SK-N-SH (cell line): ENCODE results near the gene CBFA2T2. TPM values are rescaled to one million over a fixed set of nuclear protein-coding genes. Genes with fewer than 3 reads are reported as not detected.

ENCODE experiments used
- CTCF ChIA-PET: fragments of 300-600, 350-600 bp; formaldehyde crosslinking; extraction: SDS; loops from one replicate; lab custom pipeline; 2021; lab: Yijun Ruan, JAX
- POLR2A ChIA-PET: fragments of 350-600 bp; sonication (Branson Sonifier 250); formaldehyde crosslinking; extraction: SDS; loops from one replicate; lab custom pipeline; 2020; ENCODE audit warnings: antibody characterized with exemption, inconsistent platforms; lab: Yijun Ruan, JAX
- DNase-seq: peaks from one replicate; pipeline ENCODE4 v3.0.0; 2012
- H2AFZ ChIP-seq: fragments of 200-600 bp; sonication (generic); 2 replicates; pipeline ENCODE4 v1.8.1; 2016; ENCODE audit warnings: antibody characterized with exemption, mild to moderate bottlenecking, low read depth
- H3F3A ChIP-seq: fragments of 200-600 bp; sonication (generic); replicated peaks from 2 replicates; pipeline ENCODE3; 2016; ENCODE audit warnings: antibody characterized with exemption, mild to moderate bottlenecking; ENCODE audit not compliant: insufficient read depth
- H3K27ac ChIP-seq, 2 experiments: fragments of 200-500 bp in 1 of 2; fragments of 200-600 bp in 1 of 2; sonication (Bioruptor generic) in 1 of 2; sonication (generic), shearing (Covaris generic) in 1 of 2; 2 replicates each; pipeline versions ENCODE4 v1.5.1 to v1.6.1; 2014 to 2016; ENCODE audit warnings: low read depth in 2 of 2, inconsistent platforms in 1 of 2, low read length in 1 of 2, mild to moderate bottlenecking in 1 of 2, mixed read lengths in 1 of 2
- H3K27me3 ChIP-seq: fragments of 200-600 bp; sonication (generic), shearing (Covaris generic); 2 replicates; pipeline ENCODE4 v1.6.1; 2016; ENCODE audit warnings: mixed run types; ENCODE audit not compliant: insufficient read depth
- H3K36me3 ChIP-seq, 2 experiments: fragments of 200-500 bp in 1 of 2; fragments of 200-600 bp in 1 of 2; sonication (Bioruptor generic) in 1 of 2; sonication (generic) in 1 of 2; replicated peaks in 1 of 2; 2 replicates each; pipeline versions ENCODE3 to v1.5.1; 2014 to 2016; ENCODE audit warnings: low read length in 1 of 2, mild to moderate bottlenecking in 1 of 2; ENCODE audit not compliant: insufficient read depth in 2 of 2, control insufficient read depth in 1 of 2
- H3K4me1 ChIP-seq, 2 experiments: fragments of 200-500 bp in 1 of 2; fragments of 200-600 bp in 1 of 2; sonication (Bioruptor generic) in 1 of 2; sonication (generic), shearing (Covaris generic) in 1 of 2; 2 replicates each; pipeline versions ENCODE4 v1.5.1 to v1.6.1; 2014 to 2016; ENCODE audit warnings: low read depth in 1 of 2, low read length in 1 of 2, mixed run types in 1 of 2; ENCODE audit not compliant: insufficient read depth in 2 of 2, control insufficient read depth in 1 of 2
- H3K4me2 ChIP-seq: fragments of 200-600 bp; sonication (generic), shearing (Covaris generic); 2 replicates; pipeline ENCODE4 v1.6.1; 2017; ENCODE audit warnings: mixed run types
- H3K4me3 ChIP-seq, 2 experiments: fragments of 200-500 bp in 1 of 2; fragments of 200-600 bp in 1 of 2; sonication (Bioruptor generic) in 1 of 2; sonication (generic), shearing (Covaris generic) in 1 of 2; 2 replicates each; pipeline versions ENCODE4 v1.5.1 to v1.8.1; 2014 to 2016; ENCODE audit warnings: low read depth in 2 of 2, inconsistent platforms in 1 of 2, low read length in 1 of 2, mild to moderate bottlenecking in 1 of 2, mixed read lengths in 1 of 2, moderate library complexity in 1 of 2
- H3K79me2 ChIP-seq: fragments of 200-600 bp; sonication (generic); 2 replicates; pipeline ENCODE4 v1.8.1; 2017; ENCODE audit warnings: mild to moderate bottlenecking; ENCODE audit not compliant: insufficient read depth
- H3K9ac ChIP-seq: fragments of 200-600 bp; sonication (generic); 2 replicates; pipeline ENCODE4 v1.6.1; 2017; ENCODE audit warnings: mixed run types
- H3K9me2 ChIP-seq: fragments of 200-600 bp; sonication (generic); 2 replicates; pipeline ENCODE4 v1.6.1; 2017; ENCODE audit warnings: mixed run types
- H3K9me3 ChIP-seq: fragments of 200-600 bp; sonication (generic); 2 replicates; pipeline ENCODE4 v1.6.1; 2017; ENCODE audit warnings: mixed run types, mild to moderate bottlenecking, moderate library complexity
- H4K20me1 ChIP-seq: fragments of 200-600 bp; sonication (generic); 2 replicates; pipeline ENCODE4 v1.6.1; 2017; ENCODE audit warnings: mild to moderate bottlenecking, mixed run types; ENCODE audit not compliant: insufficient read depth
- CHD2 ChIP-seq: fragments of 150-350 bp; IDR thresholded peaks from 2 replicates; pipeline ENCODE4 v1.6.1; 2018; ENCODE audit warnings: low read length; ENCODE audit not compliant: partially characterized antibody
- ELF1 ChIP-seq: IDR thresholded peaks from 2 replicates; pipeline ENCODE4 v1.4.0; 2012
- FOSL2 ChIP-seq: IDR thresholded peaks from 2 replicates; pipeline ENCODE4 v1.4.0; 2012; ENCODE audit warnings: low read depth, mild to moderate bottlenecking, moderate library complexity, borderline replicate concordance
- FOXJ3 ChIP-seq: sonication (generic); formaldehyde crosslinking; IDR thresholded peaks from 2 replicates; pipeline ENCODE4 v1.5.1; 2020; ENCODE audit warnings: mild to moderate bottlenecking, missing genetic modification reagents
- FOXM1 ChIP-seq: IDR thresholded peaks from 2 replicates; pipeline ENCODE4 v1.4.0; 2012; ENCODE audit warnings: low read depth, mild to moderate bottlenecking
- GABPA ChIP-seq: IDR thresholded peaks from 2 replicates; pipeline ENCODE4 v1.4.0; 2012; ENCODE audit warnings: low read depth, mild to moderate bottlenecking
- GATA2 ChIP-seq: sonication (generic); formaldehyde crosslinking; IDR thresholded peaks from 2 replicates; pipeline ENCODE4 v1.5.0; 2020; ENCODE audit warnings: mild to moderate bottlenecking, missing genetic modification reagents
- IRF3 ChIP-seq: fragments of 150-350 bp; IDR thresholded peaks from 2 replicates; pipeline ENCODE4 v1.6.1; 2016; ENCODE audit warnings: mild to moderate bottlenecking, low read depth, low read length
- NRF1 ChIP-seq: IDR thresholded peaks from 2 replicates; pipeline ENCODE4 v1.6.1; 2012; ENCODE audit warnings: low read depth, mild to moderate bottlenecking, low read length
- POLR2AphosphoS5 ChIP-seq: IDR thresholded peaks from 2 replicates; pipeline ENCODE4 v1.6.1; 2012; ENCODE audit warnings: low read depth, low read length
- RAD21 ChIP-seq: IDR thresholded peaks from 2 replicates; pipeline ENCODE4 v1.6.1; 2012; ENCODE audit warnings: mild to moderate bottlenecking, low read length
- REST ChIP-seq: IDR thresholded peaks from 2 replicates; pipeline ENCODE4 v1.6.1; 2012; ENCODE audit warnings: mild to moderate bottlenecking, low read depth, low read length, moderate library complexity
- RFX5 ChIP-seq: IDR thresholded peaks from 2 replicates; pipeline ENCODE4 v1.6.1; 2012; ENCODE audit warnings: mild to moderate bottlenecking, improper control_type of control experiment, low read length
- SIN3A ChIP-seq: IDR thresholded peaks from 2 replicates; pipeline ENCODE4 v1.6.1; 2012; ENCODE audit warnings: low read depth, mild to moderate bottlenecking, low read length, moderate library complexity, borderline replicate concordance
- SMC3 ChIP-seq: IDR thresholded peaks from 2 replicates; pipeline ENCODE4 v1.6.1; 2012; ENCODE audit warnings: low read depth, low read length, improper control_type of control experiment
- TEAD4 ChIP-seq: IDR thresholded peaks from 2 replicates; pipeline ENCODE4 v1.4.0; 2012; ENCODE audit warnings: mild to moderate bottlenecking, borderline replicate concordance; ENCODE audit not compliant: insufficient read depth
- USF1 ChIP-seq: IDR thresholded peaks from 2 replicates; pipeline ENCODE4 v1.4.0; 2012; ENCODE audit warnings: low read depth, borderline replicate concordance
- YY1 ChIP-seq: IDR thresholded peaks from 2 replicates; pipeline ENCODE4 v1.4.0; 2012; ENCODE audit warnings: low read depth, mild to moderate bottlenecking
- ZBTB33 ChIP-seq: IDR thresholded peaks from 2 replicates; pipeline ENCODE4 v1.4.0; 2012; ENCODE audit warnings: low read depth, borderline replicate concordance
- WGBS: methylation state at CpG from one replicate; pipeline ENCODE4 v1.1.6; 2017; ENCODE audit warnings: low lambda C conversion rate; 5-methylcytosine and 5-hydroxymethylcytosine counted together
- polyA plus RNA-seq, 3 experiments: library from polyadenylated mRNA; depleted of rRNA; stranded (reverse); fragments of >200 nt; gene quantifications; 2 replicates each; pipeline ENCODE4 v1.2.3, GENCODE V29; 2012

Gene CBFA2T2
- polyA plus RNA-seq, 1 of the 3 experiments (the other 2 are of a cell fraction), result 11.0 TPM

- no peak for TF ChIP-seq REST
- no peak for TF ChIP-seq GABPA
- TF ChIP-seq TEAD4, result no peak
Measured at GRCh38 chr20:33659341-33660034, 169.6 kb downstream of the CBFA2T2 start (continued).

- H3K36me3 ChIP-seq, result peaks cover 0 to 7% of the 10 kb centered on the region in 2 experiments
- H4K20me1 ChIP-seq, result no peaks in the 10 kb centered on the region
- TF ChIP-seq RAD21 (no peak), ZBTB33 (no peak), USF1 (no peak), FOSL2 (no peak), CHD2 (no peak), FOXJ3 (CRISPR knock-in tag) (no peak), FOXM1 (no peak), IRF3 (no peak), SMC3 (no peak), SIN3A (no peak), GATA2 (no peak), RFX5 (no peak), ELF1 (no peak), YY1 (no peak), POLR2AphosphoS5 (no peak), NRF1 (no peak)
- TF ChIP-seq, all 33 proteins: peak for 0
- no peak for DNase-seq
- ChIA-PET POLR2A (no interaction called here), CTCF (interaction anchor here (1.0 kb wide), 1 partner anchor 82 kb away, joined by 4 read pairs; no protein-coding TSS in a partner anchor)
- H3K27ac ChIP-seq, result no peak overlapping the region
- H3F3A ChIP-seq, result no peaks in the 10 kb centered on the region
- no peaks in the 10 kb centered on the region for H3K27me3 ChIP-seq
- no peak overlapping the region for H3K4me3 ChIP-seq
- no CpG with 5 or more reads among the region's 21 CpGs for WGBS
- H2AFZ ChIP-seq, result no peak overlapping the region
- H3K79me2 ChIP-seq, result no peaks in the 10 kb centered on the region
- H3K4me1 ChIP-seq, result peaks cover 0 to 19% of the 10 kb centered on the region in 2 experiments; a peak in 1 of 4 replicates
- no peaks in the 10 kb centered on the region for H3K9me2 ChIP-seq
- H3K9me3 ChIP-seq, result no peaks in the 10 kb centered on the region
- H3K9ac ChIP-seq, result no peak overlapping the region
- H3K4me2 ChIP-seq, result no peak overlapping the region
Measured at GRCh38 chr20:33660035-33660684, 170.3 kb downstream of the CBFA2T2 start.
